Measurements from ENCODE around the gene MAL. TPM values are rescaled to one million over a fixed set of nuclear protein-coding genes. Genes with fewer than 3 reads are reported as not detected.

Gene MAL
- polyA plus RNA-seq, 1 donor from 2014 or later: not detected

- Histone ChIP-seq H3K4me3 (ENCODE audit: low read length) (no peak overlapping the region), H3K9ac (ENCODE audit: low read length) (no peak overlapping the region), H3K36me3 (ENCODE audit: insufficient read depth, low read length) (no peaks in the 10 kb centered on the region), H3K27ac (ENCODE audit: low read length) (no peak overlapping the region), H2AFZ (ENCODE audit: low read depth, low read length) (no peak overlapping the region), H3F3A (ENCODE audit: insufficient read depth, low read length, poor library complexity, severe bottlenecking) (no peaks in the 10 kb centered on the region), H3K9me3 (ENCODE audit: low read length) (peaks cover 9% of the 10 kb centered on the region), H3K4me2 (ENCODE audit: low read length) (no peak overlapping the region), H3K9me2 (ENCODE audit: insufficient read depth, low read length) (no peaks in the 10 kb centered on the region), H3K27me3 (ENCODE audit: insufficient read depth, low read depth, low read length) (no peaks in the 10 kb centered on the region), H4K20me1 (ENCODE audit: insufficient read depth) (no peaks in the 10 kb centered on the region), H3K79me2 (replicated peaks; ENCODE audit: insufficient read depth, low read length) (no peaks in the 10 kb centered on the region)
- TF ChIP-seq EP300 (conservative IDR thresholded peaks at IDR 0.05; ENCODE audit: poor library complexity, severe bottlenecking) (no peak), MXI1 (conservative IDR thresholded peaks at IDR 0.05; ENCODE audit: poor library complexity, severe bottlenecking) (no peak), CTCF (IDR thresholded peaks at IDR 0.05; ENCODE audit: poor library complexity, severe bottlenecking) (no peak)
Measured at GRCh38 chr2:95043300-95044093, 18.0 kb downstream of the MAL start.

- Histone ChIP-seq H3K9me3 (ENCODE audit: low read length) (peaks cover 9% of the 10 kb centered on the region), H3K4me2 (ENCODE audit: low read length) (no peak overlapping the region), H4K20me1 (ENCODE audit: insufficient read depth) (no peaks in the 10 kb centered on the region), H3F3A (ENCODE audit: insufficient read depth, low read length, poor library complexity, severe bottlenecking) (no peaks in the 10 kb centered on the region), H3K4me3 (ENCODE audit: low read length) (no peak overlapping the region), H3K79me2 (replicated peaks; ENCODE audit: insufficient read depth, low read length) (no peaks in the 10 kb centered on the region), H3K9ac (ENCODE audit: low read length) (no peak overlapping the region), H3K36me3 (ENCODE audit: insufficient read depth, low read length) (no peaks in the 10 kb centered on the region), H2AFZ (ENCODE audit: low read depth, low read length) (no peak overlapping the region), H3K27me3 (ENCODE audit: insufficient read depth, low read depth, low read length) (no peaks in the 10 kb centered on the region), H3K27ac (ENCODE audit: low read length) (no peak overlapping the region), H3K9me2 (ENCODE audit: insufficient read depth, low read length) (no peaks in the 10 kb centered on the region)
- no peak for TF ChIP-seq POLR2AphosphoS5 (IDR thresholded peaks at IDR 0.05)
- TF ChIP-seq MXI1 (conservative IDR thresholded peaks at IDR 0.05; ENCODE audit: poor library complexity, severe bottlenecking): no peak
- no peak for TF ChIP-seq TAF1 (IDR thresholded peaks at IDR 0.05; ENCODE audit: low read depth)
- TF ChIP-seq EP300 (conservative IDR thresholded peaks at IDR 0.05; ENCODE audit: poor library complexity, severe bottlenecking): no peak
- TF ChIP-seq REST (IDR thresholded peaks at IDR 0.05; ENCODE audit: borderline replicate concordance): no peak
- no peak for TF ChIP-seq EZH2 (IDR thresholded peaks at IDR 0.05; ENCODE audit: borderline replicate concordance, insufficient read depth, low read length, poor library complexity, severe bottlenecking)
- TF ChIP-seq CTCF (IDR thresholded peaks at IDR 0.05; ENCODE audit: poor library complexity, severe bottlenecking): no peak
- TF ChIP-seq SMC3 (conservative IDR thresholded peaks at IDR 0.05; ENCODE audit: poor library complexity): no peak
- no peak for TF ChIP-seq RAD21 (conservative IDR thresholded peaks at IDR 0.05)
Measured at GRCh38 chr2:95044601-95045000, 19.1 kb downstream of the MAL start.

All from neural cell (in vitro differentiated cells).